ENCODE data around the gene PLIN1.

The PLIN1 gene

GRCh38 chr15:89623165-89623564 lies 56.0 kb downstream of the PLIN1 start:
- ChIA-PET POLR2A (interaction anchor here (0.9 kb wide), 1 partner anchor 13 kb away, joined by 3 read pairs; no protein-coding TSS in a partner anchor), CTCF (no interaction called here)
- no peak for DNase-seq (ENCODE audit: extremely low spot score)
- no peak for TF ChIP-seq ELF4 (IDR thresholded peaks at IDR 0.05)
- TF ChIP-seq ARNT (IDR thresholded peaks at IDR 0.05): no peak
- no peak for TF ChIP-seq L3MBTL2 (conservative IDR thresholded peaks at IDR 0.05)
- no peak for TF ChIP-seq FOXK2 (IDR thresholded peaks at IDR 0.05)
- no peak for TF ChIP-seq LEF1 (IDR thresholded peaks at IDR 0.05; ENCODE audit: borderline replicate concordance)
- TF ChIP-seq BHLHE40 (IDR thresholded peaks at IDR 0.05; ENCODE audit: borderline replicate concordance): no peak
- TF ChIP-seq SUZ12 (IDR thresholded peaks at IDR 0.05): no peak
- no peak for TF ChIP-seq FOXM1 (IDR thresholded peaks at IDR 0.05; ENCODE audit: borderline replicate concordance)

- CTCF ChIA-PET: no interaction called here
- POLR2A ChIA-PET: no interaction called here
- TF ChIP-seq BHLHE40 (IDR thresholded peaks at IDR 0.05; ENCODE audit: borderline replicate concordance) (no peak), CTBP1 (IDR thresholded peaks at IDR 0.05; ENCODE audit: borderline replicate concordance) (no peak), SUZ12 (IDR thresholded peaks at IDR 0.05) (no peak), FOXM1 (IDR thresholded peaks at IDR 0.05; ENCODE audit: borderline replicate concordance) (no peak), SP1 (IDR thresholded peaks at IDR 0.05) (no peak), PKNOX1 (IDR thresholded peaks at IDR 0.05) (no peak), L3MBTL2 (conservative IDR thresholded peaks at IDR 0.05) (no peak), LEF1 (IDR thresholded peaks at IDR 0.05; ENCODE audit: borderline replicate concordance) (no peak), ZNF384 (IDR thresholded peaks at IDR 0.05) (no peak), FOXA1 (IDR thresholded peaks at IDR 0.05) (no peak), TARDBP (IDR thresholded peaks at IDR 0.05) (no peak), ELF4 (IDR thresholded peaks at IDR 0.05) (no peak), NFRKB (IDR thresholded peaks at IDR 0.05) (no peak)
- DNase-seq (ENCODE audit: extremely low spot score): no peak
Measured at GRCh38 chr15:89621547-89621946, 57.6 kb downstream of the PLIN1 start.

- DNase-seq (ENCODE audit: extremely low spot score): no peak
- TF ChIP-seq CTBP1 (IDR thresholded peaks at IDR 0.05; ENCODE audit: borderline replicate concordance): no peak
- TF ChIP-seq NFRKB (IDR thresholded peaks at IDR 0.05): no peak
- no peak for TF ChIP-seq TARDBP (IDR thresholded peaks at IDR 0.05)
- no peak for TF ChIP-seq LEF1 (IDR thresholded peaks at IDR 0.05; ENCODE audit: borderline replicate concordance)
- no peak for TF ChIP-seq HDGF (IDR thresholded peaks at IDR 0.05; ENCODE audit: borderline replicate concordance)
- TF ChIP-seq PKNOX1 (IDR thresholded peaks at IDR 0.05): no peak
- TF ChIP-seq FOXK2 (IDR thresholded peaks at IDR 0.05): no peak
- TF ChIP-seq FOXM1 (IDR thresholded peaks at IDR 0.05; ENCODE audit: borderline replicate concordance): no peak
- TF ChIP-seq ZNF384 (IDR thresholded peaks at IDR 0.05): no peak
- TF ChIP-seq BHLHE40 (IDR thresholded peaks at IDR 0.05; ENCODE audit: borderline replicate concordance): no peak
- no peak for TF ChIP-seq ARNT (IDR thresholded peaks at IDR 0.05)
- no peak for TF ChIP-seq FOXA1 (IDR thresholded peaks at IDR 0.05)
- TF ChIP-seq L3MBTL2 (conservative IDR thresholded peaks at IDR 0.05): no peak
- POLR2A ChIA-PET: interaction anchor here (3.4 kb wide), 1 partner anchor 41 kb away, joined by 10 read pairs; the partner anchor contains the start of gene TICRR
- CTCF ChIA-PET: no interaction called here
Measured at GRCh38 chr15:89616228-89616627, 62.9 kb downstream of the PLIN1 start.

GRCh38 chr15:89615135-89615534 lies 64.0 kb downstream of the PLIN1 start:
- CTCF ChIA-PET: no interaction called here
- DNase-seq (ENCODE audit: extremely low spot score): no peak

More at GRCh38 chr15:89615135-89615534, 64.0 kb downstream of the PLIN1 start:
- POLR2A ChIA-PET: interaction anchor here (3.4 kb wide), 1 partner anchor 40 kb away, joined by 10 read pairs; the partner anchor contains the start of gene TICRR
- TF ChIP-seq CTBP1 (IDR thresholded peaks at IDR 0.05; ENCODE audit: borderline replicate concordance): no peak
- no peak for TF ChIP-seq FOXM1 (IDR thresholded peaks at IDR 0.05; ENCODE audit: borderline replicate concordance)
- no peak for TF ChIP-seq ARNT (IDR thresholded peaks at IDR 0.05)
- no peak for TF ChIP-seq FOXA1 (IDR thresholded peaks at IDR 0.05)
- TF ChIP-seq L3MBTL2 (conservative IDR thresholded peaks at IDR 0.05): no peak

Measured in HEK293T (cell line).